Uterus (tissue), 4 donors: ENCODE results near the gene BRAF. TPM values are rescaled to one million over a fixed set of nuclear protein-coding genes. Genes with fewer than 3 reads are reported as not detected.
"Not testable (repeated sequence)": the region's sequence is repeated elsewhere in the genome, so short reads cannot be mapped to it uniquely, and the experiment has no call there.

Experiments
- DNase-seq, 2 donors: peaks; one replicate each; pipeline ENCODE4 v3.0.0-alpha.2; 2019 to 2020
- H3K27ac ChIP-seq, 2 donors: fragments of 200-600 bp; sonication (generic); 1 replicate in 1 of 2; 2 replicates in 1 of 2; pipeline ENCODE4 v1.5.1; 2016 to 2018
- H3K27me3 ChIP-seq, 2 donors: fragments of 200-600 bp; sonication (generic); one replicate each; pipeline ENCODE4 v1.5.1; 2018 to 2019; ENCODE audit warnings: control low read depth in 1 of 2
- H3K36me3 ChIP-seq, 2 donors: fragments of 200-600 bp; sonication (generic); one replicate each; pipeline ENCODE4 v1.5.1; 2019; ENCODE audit warnings: control low read depth in 1 of 2
- H3K4me1 ChIP-seq, 2 donors: fragments of 200-600 bp; sonication (generic); one replicate each; pipeline ENCODE4 v1.5.1; 2018 to 2019; ENCODE audit warnings: control low read depth in 1 of 2
- H3K4me3 ChIP-seq, 2 donors: fragments of 200-600 bp; sonication (generic); 1 replicate in 1 of 2; 2 replicates in 1 of 2; pipeline ENCODE4 v1.5.1; 2018 to 2019; ENCODE audit warnings: mild to moderate bottlenecking in 1 of 2
- H3K9me3 ChIP-seq, 2 donors: fragments of 200-600 bp; sonication (generic); one replicate each; pipeline ENCODE4 v1.5.1; 2019; ENCODE audit warnings: control low read depth in 1 of 2
- POLR2A ChIP-seq, 2 donors: fragments of 450-650 bp; IDR thresholded peaks; one replicate each; pipeline ENCODE4 v1.6.1; 2016; ENCODE audit warnings: antibody characterized with exemption in 2 of 2, mild to moderate bottlenecking in 1 of 2, moderate library complexity in 1 of 2
- intact Hi-C: fragments of 100-400 bp; cut with DNase I; formaldehyde crosslinking; loops from one replicate; pipeline ENCODE4 v1.15.1; 2023; ENCODE audit warnings: low total_unique reads
- total RNA-seq, 4 donors: library from RNA; depleted of rRNA in 3 of 4; stranded (reverse); fragments of >200 nt in 3 of 4; gene quantifications; one replicate each; pipeline versions ENCODE4 v1.1.0 to v1.2.4, GENCODE V29; 2014 to 2023
- TF ChIP-seq, protein P1 (sequence below), 4 experiments: fragments of 200-600 bp in 2 of 4; fragments of 450-650 bp in 2 of 4; sonication (generic) in 2 of 4; IDR thresholded peaks; one replicate each; pipeline ENCODE4 v1.5.1; 2016 to 2019; ENCODE audit warnings: antibody characterized with exemption in 4 of 4, mild to moderate bottlenecking in 2 of 4, moderate library complexity in 1 of 4
- donor health status: DM: yes; HTN: yes; CAD: no.

The BRAF gene
- total RNA-seq, 4 donors from 2014 or later, result 42.6 to 76.8 (median 66.5) TPM

DNA sequence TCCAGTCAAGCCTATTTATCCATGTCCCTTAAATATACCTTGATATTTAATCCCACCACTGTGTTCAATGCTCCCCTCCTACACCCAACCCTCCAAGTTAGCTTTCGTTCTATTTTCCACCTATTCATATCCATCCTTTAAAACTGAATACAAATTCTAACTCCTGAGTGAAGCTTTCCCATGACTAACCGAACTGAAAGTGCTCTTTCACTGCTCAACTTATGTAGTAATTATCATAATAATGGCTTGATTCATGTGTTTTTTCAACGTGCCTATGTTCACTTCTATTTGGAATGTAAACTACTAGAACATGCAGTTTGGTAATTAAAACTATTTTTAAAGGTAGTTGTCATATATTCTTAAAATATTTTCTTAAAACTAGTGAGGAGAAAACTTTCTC lies 170.2 kb downstream of the BRAF start:
- Histone ChIP-seq H3K4me3 (no peak overlapping the region), H3K27ac (no peak overlapping the region), H3K27me3 (no peaks in the 10 kb centered on the region), H3K4me1 (no peaks in the 10 kb centered on the region), H3K36me3 (no peaks in the 10 kb centered on the region), H3K9me3 (no peaks in the 10 kb centered on the region)
- TF ChIP-seq POLR2A (IDR thresholded peaks at IDR 0.05), result no peak
- TF ChIP-seq, protein P1, sequence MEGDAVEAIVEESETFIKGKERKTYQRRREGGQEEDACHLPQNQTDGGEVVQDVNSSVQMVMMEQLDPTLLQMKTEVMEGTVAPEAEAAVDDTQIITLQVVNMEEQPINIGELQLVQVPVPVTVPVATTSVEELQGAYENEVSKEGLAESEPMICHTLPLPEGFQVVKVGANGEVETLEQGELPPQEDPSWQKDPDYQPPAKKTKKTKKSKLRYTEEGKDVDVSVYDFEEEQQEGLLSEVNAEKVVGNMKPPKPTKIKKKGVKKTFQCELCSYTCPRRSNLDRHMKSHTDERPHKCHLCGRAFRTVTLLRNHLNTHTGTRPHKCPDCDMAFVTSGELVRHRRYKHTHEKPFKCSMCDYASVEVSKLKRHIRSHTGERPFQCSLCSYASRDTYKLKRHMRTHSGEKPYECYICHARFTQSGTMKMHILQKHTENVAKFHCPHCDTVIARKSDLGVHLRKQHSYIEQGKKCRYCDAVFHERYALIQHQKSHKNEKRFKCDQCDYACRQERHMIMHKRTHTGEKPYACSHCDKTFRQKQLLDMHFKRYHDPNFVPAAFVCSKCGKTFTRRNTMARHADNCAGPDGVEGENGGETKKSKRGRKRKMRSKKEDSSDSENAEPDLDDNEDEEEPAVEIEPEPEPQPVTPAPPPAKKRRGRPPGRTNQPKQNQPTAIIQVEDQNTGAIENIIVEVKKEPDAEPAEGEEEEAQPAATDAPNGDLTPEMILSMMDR (IDR thresholded peaks at IDR 0.05), result no peak
- no peak for DNase-seq
- intact Hi-C loops, result no loop called here

DNA sequence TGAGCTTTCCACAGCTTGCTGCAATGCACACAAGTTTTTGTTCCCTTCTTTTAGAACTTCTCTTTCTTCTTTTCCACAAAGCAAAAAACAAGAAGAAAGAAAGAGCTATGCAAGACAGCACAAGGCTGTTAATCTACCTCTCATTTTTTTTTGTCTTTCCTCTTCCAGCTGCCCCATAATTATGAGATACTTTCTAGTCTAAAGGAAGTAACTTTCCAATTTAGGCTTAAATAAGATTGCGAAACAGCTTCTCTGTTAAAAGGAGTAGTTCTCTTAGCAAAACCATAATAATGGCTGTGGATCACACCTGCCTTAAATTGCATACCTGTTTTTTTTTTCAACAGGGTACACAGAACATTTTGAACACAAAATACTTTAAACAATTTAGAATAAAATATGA lies 172.2 kb downstream of the BRAF start:
- no peaks in the 10 kb centered on the region for H3K9me3 ChIP-seq
- intact Hi-C loops, result no loop called here

DNA sequence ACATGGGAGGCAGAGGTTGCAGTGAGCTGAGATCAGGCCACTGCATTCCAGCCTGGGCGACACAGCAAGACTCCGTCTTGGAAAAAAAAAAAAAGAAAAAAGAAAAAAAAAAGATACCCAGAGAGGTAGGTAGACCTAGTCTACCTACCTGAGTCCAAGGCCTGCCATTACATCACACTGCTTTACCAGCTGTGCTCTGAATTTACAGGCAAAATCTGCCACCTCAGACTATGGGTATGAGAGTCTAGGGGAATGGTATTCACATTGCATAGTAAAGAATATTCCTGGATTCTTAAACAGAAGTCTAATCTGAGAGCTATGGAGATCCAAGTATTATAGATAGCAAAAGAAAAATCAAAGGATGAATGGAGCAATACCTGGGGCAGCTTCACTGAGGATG lies 178.0 kb downstream of the BRAF start:
- no peak overlapping the region for H3K4me3 ChIP-seq
- H3K36me3 ChIP-seq, result no peaks in the 10 kb centered on the region
- no peaks in the 10 kb centered on the region for H3K27me3 ChIP-seq
- H3K27ac ChIP-seq, result no peak overlapping the region
- no peaks in the 10 kb centered on the region for H3K9me3 ChIP-seq
- DNase-seq, result no peak
- intact Hi-C loops, result no loop called here
- TF ChIP-seq, protein P1 (IDR thresholded peaks at IDR 0.05), result no peak
- no peak for TF ChIP-seq POLR2A (IDR thresholded peaks at IDR 0.05)
- H3K4me1 ChIP-seq, result no peaks in the 10 kb centered on the region

More for the DNA sequence above, 172.2 kb downstream of the BRAF start:
- no peak for TF ChIP-seq POLR2A (IDR thresholded peaks at IDR 0.05)
- TF ChIP-seq, protein P1 (IDR thresholded peaks at IDR 0.05), result no peak
- no peaks in the 10 kb centered on the region for H3K4me1 ChIP-seq
- no peaks in the 10 kb centered on the region for H3K27me3 ChIP-seq
- DNase-seq, result no peak
- no peak overlapping the region for H3K4me3 ChIP-seq
- H3K36me3 ChIP-seq, result no peaks in the 10 kb centered on the region
- no peak overlapping the region for H3K27ac ChIP-seq

DNA sequence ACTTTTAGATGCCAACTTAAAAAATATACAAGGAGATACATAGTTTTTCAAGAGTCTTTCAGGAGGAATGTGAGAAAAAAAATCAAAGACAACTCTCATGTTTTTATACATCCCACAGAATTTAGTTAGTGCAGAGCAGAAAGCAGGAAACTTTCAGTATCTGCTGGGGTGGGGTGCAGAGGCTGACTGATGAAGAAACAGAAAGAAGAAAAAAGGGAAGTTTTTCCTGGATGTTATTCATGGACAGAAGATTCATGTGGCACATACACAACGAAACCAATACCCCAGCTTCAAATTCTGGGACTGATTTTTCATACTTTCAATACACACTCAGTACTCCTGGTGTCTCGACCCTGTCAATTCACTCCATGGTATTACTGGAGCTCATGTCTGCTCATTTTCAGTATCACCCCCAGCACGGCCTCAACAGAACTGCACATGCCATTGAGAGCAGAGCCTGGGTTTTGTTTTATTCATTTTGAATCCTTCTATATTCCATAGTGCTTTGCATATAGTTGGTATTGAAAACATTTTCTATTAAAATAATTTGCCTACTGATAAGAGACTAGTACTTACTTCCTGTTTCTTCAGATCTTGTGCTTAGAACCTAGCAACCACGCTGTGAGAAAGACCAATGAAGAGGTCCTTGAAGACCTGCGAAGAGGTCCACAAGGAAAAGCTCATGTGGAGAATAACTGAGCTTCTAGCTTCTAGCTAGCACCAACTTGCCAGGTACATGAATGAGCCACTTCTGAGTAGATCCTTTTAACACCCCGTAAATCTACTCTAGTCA lies 179.3 kb downstream of the BRAF start:
- intact Hi-C loops, result no loop called here
- DNase-seq, result no peak
- Histone ChIP-seq H3K4me1 (no peaks in the 10 kb centered on the region), H3K4me3 (no peak overlapping the region), H3K36me3 (no peaks in the 10 kb centered on the region), H3K9me3 (no peaks in the 10 kb centered on the region), H3K27me3 (no peaks in the 10 kb centered on the region), H3K27ac (no peak overlapping the region)
- TF ChIP-seq, protein P1 (IDR thresholded peaks at IDR 0.05), result no peak
- no peak for TF ChIP-seq POLR2A (IDR thresholded peaks at IDR 0.05)

DNA sequence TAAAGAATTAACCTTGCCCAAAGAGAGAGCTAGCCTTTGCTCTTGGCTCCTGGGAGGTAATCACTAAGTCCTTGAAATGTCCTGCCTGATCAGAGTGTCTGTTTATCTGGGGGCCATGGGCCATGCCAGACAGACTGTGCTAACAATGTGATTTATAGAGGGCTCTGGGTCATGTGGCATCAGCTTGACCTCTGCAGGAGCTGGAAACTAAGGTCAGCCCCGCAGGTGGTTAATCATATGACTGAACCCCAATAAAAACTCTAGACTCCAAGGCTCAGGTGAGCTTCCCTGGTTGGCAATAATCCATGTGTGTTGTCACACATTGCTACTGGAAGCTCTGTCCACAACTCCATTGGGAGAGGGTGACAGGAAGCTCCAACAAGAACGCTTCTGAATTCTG lies 180.7 kb downstream of the BRAF start:
- no peaks in the 10 kb centered on the region for H3K9me3 ChIP-seq
- H3K27ac ChIP-seq, result no peak overlapping the region
- no peaks in the 10 kb centered on the region for H3K4me1 ChIP-seq
- no peak for DNase-seq
- no peaks in the 10 kb centered on the region for H3K27me3 ChIP-seq
- H3K4me3 ChIP-seq, result no peak overlapping the region
- no peaks in the 10 kb centered on the region for H3K36me3 ChIP-seq
- no peak for TF ChIP-seq POLR2A (IDR thresholded peaks at IDR 0.05)
- TF ChIP-seq, protein P1 (IDR thresholded peaks at IDR 0.05), result no peak
- intact Hi-C loops, result no loop called here

DNA sequence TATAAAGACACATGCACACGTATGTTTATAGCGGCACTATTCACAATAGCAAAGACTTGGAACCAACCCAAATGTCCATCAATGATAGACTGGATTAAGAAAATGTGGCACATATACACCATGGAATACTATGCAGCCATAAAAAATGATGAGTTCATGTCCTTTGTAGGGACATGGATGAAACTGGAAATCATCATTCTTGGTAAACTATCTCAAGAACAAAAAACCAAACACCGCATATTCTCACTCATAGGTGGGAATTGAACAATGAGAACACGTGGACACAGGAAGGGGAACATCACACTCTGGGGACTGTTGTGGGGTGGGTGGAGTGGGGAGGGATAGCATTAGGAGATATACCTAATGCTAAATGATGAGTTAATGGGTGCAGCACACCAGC lies 181.5 kb downstream of the BRAF start:
- H3K4me3 ChIP-seq, DNase-seq, H3K36me3 ChIP-seq, H3K4me1 ChIP-seq, H3K27ac ChIP-seq, intact Hi-C loops, H3K9me3 ChIP-seq, H3K27me3 ChIP-seq: not testable (repeated sequence)
